ENCODE data around the gene OR52K1.
A peak's percentile ranks its signal among the peaks of the same experiment; 100 is the strongest.

OR52K1 gene

GRCh38 chr11:4491878-4492606, 9.6 kb downstream of the OR52K1 start:
- no peak for DNase-seq

GRCh38 chr11:4493480-4493818, 11.0 kb downstream of the OR52K1 start:
- no peak for DNase-seq

DNA sequence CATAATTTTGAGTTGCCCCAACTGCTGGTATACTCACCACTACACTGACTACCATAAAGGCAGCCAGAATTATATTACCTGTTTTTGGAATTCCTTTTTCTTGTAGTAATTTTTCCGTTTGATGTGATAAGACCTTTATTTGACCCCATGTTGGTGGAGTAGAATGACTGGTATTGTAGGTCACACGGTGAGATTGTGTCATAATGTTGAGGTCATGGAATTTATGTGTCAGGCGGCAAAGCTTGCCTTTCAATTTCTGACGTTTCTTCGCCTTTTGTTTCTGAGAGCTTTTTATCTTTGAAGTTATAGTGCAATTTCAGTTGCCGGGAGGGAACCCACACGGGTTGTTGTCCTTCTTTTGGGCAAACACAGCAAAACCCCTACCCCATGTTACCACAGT, 13.0 kb downstream of the OR52K1 start:
- no peak for DNase-seq

DNA sequence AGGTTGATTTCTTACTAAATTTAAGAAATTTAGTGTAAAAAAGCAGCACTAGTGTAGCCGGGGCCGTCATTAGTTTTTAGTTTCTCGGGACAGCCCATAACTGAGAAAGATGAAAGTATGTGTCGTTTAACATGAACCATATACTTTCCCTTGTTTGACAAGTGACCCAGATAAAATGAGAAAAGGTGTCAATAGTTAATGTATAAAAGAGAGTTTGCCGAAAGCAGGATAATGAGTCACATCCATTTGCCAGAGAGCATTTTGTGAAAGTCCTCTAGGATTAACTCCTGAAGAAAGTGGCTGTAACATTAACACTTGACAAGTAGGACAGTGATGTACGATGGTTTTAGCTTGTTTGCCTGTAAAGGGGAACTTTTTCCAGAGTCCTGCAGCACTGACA, 13.5 kb downstream of the OR52K1 start:
- no peak for DNase-seq

DNA sequence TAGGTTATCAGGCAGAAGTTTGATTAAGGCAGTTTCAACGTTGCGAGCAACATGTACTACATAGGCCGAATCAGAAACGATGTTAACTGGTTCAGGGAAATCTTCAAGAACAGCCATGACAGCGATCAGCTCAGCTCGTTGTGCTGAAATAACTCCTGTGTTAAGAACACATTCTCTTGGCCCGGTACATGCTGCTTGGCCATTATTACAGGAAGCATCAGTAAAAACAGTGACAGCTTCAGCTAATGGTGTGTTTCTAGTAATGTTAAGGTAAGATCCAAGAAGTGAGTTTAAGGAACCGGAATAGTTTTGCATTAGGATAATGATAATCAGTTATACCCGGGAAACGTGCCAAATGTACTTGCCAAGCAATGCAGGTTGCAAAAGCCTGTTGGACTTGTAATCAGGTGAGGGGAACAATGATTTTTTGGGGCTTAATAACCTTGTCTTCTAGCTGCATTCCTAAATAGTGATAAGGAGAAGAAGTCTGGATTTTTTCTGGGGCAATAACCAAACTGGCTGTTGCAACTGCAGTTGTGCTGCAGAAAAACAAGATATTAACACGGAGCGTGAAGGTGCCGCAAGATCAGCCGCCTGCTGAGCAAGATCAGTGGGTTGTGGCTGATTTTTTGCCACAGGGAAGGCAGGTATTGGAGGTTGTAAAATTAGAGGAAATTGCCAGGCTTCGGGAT, 14.3 kb downstream of the OR52K1 start:
- no peak for DNase-seq

DNA sequence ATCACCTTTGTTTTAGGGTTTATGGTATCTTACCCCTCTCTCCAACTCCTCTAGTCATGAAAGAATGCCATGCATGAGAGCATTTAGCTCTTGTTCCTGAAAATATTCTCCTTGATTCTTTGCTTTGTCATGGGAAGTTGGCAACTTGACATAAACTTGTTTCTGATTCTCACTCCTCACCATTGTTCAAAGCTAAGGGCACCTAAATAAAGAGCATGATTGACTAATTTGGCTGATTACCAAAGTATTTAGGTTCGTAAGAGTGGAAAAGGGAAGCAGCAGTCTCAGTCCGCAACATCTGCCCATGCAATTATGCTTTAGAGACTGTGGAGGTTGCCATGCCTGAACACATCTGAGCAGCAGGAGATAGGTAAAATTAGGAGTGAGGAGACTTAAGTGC, 26.4 kb downstream of the OR52K1 start:
- DNase-seq = no peak

- no peak for DNase-seq
Observed at GRCh38 chr11:4511282-4512245, 29.1 kb downstream of the OR52K1 start.

DNA sequence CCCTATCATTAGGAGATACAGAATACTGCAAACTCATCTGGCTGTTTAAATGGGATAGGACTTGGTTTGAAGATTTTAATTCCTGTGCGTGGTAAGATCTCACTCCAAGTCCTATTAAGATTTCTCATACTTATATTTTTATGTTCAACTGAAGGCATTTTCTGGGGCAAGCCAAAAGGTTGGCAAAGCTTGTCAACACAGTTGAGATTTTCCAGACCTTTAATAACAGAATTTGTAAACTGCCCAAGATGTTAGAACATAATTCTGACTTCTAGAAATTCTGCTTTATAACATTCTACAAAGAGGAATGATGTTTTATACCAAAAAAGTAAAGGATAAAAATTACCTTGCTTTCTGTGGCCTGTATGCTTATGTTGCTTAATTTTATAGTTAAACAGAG, 31.8 kb downstream of the OR52K1 start:
- DNase-seq = no peak

DNA sequence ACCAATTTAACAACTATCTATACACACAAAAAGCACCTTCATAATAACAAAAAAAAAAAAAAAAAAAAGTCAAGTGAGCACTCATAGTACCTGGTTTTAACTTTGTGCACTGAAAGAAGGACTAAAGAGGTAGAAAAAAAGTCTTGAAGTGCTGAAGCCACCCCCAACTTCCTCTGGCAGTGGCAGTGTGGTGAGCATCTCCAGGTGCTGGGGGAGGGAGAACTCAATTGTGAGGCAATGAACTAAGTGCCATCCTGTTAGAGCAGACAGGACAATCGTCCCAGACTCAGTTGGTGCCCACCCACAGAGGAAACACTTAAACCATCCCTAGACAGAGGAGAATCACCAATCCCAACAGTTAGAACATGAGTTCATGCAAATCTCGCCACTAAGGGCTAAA, 39.9 kb downstream of the OR52K1 start:
- DNase-seq = no peak

- DNase-seq = no peak
Observed at GRCh38 chr11:4522752-4523151, 40.3 kb downstream of the OR52K1 start.

DNA sequence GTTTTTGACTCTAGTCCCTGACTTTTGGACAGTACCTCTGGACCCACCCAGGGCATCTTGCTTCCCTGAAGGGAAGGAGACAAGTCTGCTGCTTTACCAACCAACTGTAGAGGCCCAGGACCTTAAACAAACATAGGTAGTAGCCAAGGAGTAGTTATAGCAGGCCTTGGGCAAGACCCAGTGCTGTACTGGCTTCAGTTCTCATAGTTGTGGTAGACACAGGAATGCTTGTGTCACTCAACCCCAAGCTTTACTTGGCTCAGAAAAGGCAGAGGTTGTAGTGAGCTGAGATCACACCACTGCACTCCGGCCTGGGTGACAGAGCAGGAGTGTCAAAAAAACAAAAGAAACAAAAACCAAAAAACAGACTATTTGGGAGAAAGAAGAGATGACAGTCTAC, 41.2 kb downstream of the OR52K1 start:
- DNase-seq = no peak

DNA sequence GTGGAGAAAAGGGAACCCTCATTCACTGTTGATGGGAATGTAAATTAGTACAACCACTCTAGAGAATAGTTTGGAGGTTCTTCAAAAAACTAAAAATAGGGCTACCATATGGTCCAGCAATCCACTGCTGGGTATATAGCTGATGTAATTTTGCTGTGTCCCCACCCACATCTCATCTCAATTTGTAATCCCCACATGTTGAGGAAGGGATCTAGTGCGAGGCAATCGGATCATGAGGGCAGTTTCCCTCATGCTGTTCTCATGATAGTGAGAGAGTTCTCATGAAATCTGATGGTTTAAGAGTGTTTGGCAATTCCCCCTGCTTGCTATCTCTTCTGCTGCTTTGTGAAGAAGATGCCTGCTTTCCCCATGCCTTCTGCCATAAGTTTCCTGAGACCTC, 45.5 kb downstream of the OR52K1 start:
- no peak for DNase-seq

- peak; percentile 13 for DNase-seq
Observed at GRCh38 chr11:4531686-4532085, 49.2 kb downstream of the OR52K1 start.

DNA sequence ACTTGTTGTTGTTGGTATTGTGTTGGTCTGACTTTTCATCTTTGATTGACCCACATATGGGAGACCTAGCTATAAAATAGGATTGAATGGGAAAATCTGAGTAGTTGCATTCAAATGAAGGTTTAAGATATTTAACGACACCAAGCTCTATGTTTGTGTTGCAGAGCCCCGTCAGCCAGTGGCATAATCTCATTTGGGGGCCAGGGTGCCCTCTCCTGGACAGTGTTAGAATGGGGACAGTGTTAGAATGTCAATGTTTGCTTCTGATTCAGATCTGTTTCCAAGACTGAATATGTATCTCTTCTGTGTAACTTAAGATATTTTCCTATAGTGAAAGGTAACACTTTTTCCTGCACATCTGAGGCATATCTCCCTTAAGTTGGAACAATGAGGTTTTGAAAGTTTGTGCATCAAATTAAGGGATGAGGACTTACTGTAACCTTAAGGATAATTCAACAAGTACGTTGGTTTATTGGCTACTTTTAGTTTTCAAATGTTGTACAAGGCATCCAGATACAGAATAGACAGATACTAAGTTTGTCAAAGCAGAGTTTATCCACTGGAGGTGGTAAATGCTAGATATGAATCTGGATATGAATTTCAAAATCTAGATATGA, 57.3 kb downstream of the OR52K1 start:
- DNase-seq = no peak

DNA sequence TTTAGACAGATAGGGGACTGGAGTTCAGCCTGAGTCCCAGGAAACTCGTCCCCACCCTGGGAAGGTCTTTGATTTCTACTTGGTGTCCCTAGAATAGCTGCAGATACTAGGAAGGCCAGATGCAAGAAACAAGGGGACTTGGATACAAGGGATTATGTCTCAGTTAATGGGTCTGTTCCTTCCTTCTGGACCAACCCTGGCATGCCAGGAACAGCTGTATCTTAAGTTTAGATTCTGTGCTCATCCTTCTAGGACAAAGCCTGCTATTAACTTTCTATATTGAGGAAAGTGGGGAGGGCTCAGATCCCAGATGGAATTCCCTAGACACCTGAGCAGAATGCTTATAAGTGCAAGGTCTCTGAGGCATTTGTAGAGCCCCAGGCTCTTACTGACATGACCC, 58.6 kb downstream of the OR52K1 start:
- DNase-seq = no peak
